ENCODE data around the gene RCBTB1.
"Not testable (repeated sequence)": the region's sequence is repeated elsewhere in the genome, so short reads cannot be mapped to it uniquely, and the experiment has no call there.

Gene RCBTB1

DNA sequence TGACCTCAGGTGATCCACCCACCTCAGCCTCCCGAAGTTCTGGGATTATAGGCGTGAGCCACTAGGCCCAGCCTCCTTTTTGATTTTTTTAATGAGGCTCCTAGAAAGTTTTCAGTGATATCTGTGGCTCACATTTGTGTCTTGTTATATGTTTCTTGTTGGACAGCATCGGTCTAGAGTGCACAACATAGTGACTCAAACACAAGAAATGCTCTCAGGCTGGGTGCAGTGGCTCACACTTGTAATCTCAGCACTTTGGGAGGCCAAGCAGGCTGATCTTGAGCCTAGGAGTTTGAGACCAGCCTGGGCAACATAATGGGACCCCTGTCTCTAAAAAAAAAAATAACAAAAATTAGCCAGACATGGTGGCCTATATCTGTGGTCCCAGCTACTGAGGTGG, 81.4 kb downstream of the RCBTB1 start:
- Histone ChIP-seq H3K27ac (ENCODE audit: low read depth, low read length) (no peak overlapping the region), H3K4me3 (ENCODE audit: low read length) (no peak overlapping the region), H3K9ac (ENCODE audit: low read depth, low read length) (no peak overlapping the region), H3K27me3 (ENCODE audit: insufficient read depth, low read length) (no peaks in the 10 kb centered on the region), H3K9me3 (ENCODE audit: insufficient read depth, low read depth, low read length) (no peaks in the 10 kb centered on the region), H3K36me3 (ENCODE audit: insufficient read depth, low read length) (no peaks in the 10 kb centered on the region), H3K4me1 (ENCODE audit: insufficient read depth, low read length) (no peaks in the 10 kb centered on the region)
- WGBS: 96% methylated on average over 3 of the region's 3 CpGs

DNA sequence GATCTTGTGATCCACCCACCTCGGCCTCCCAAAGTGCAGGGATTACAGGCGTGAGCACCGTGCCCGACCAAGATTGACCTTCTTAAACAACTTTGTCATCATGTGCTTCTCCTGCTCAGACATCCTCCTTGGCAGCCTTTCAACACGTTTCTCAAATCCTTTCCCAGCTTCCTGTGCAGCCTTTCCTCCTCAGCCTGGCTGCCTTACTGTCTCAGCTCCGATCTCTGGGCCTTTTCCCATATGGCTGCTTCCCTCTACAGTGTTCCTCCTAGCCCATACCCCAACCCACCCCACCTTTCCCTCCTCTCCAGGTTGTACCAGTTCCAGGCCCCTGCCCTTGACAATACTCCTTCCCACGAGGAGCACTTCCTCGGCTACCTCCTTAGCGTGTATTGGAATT, 82.4 kb downstream of the RCBTB1 start:
- no peaks in the 10 kb centered on the region for H3K4me1 ChIP-seq (ENCODE audit: insufficient read depth, low read length)
- H3K36me3 ChIP-seq (ENCODE audit: insufficient read depth, low read length): no peaks in the 10 kb centered on the region
- H3K4me3 ChIP-seq (ENCODE audit: low read length): no peak overlapping the region
- H3K9ac ChIP-seq (ENCODE audit: low read depth, low read length): no peak overlapping the region
- H3K9me3 ChIP-seq (ENCODE audit: insufficient read depth, low read depth, low read length): no peaks in the 10 kb centered on the region
- 90% methylated on average over 9 of the region's 9 CpGs for whole genome bisulfite sequencing
- H3K27ac ChIP-seq (ENCODE audit: low read depth, low read length): no peak overlapping the region
- H3K27me3 ChIP-seq (ENCODE audit: insufficient read depth, low read length): no peaks in the 10 kb centered on the region

DNA sequence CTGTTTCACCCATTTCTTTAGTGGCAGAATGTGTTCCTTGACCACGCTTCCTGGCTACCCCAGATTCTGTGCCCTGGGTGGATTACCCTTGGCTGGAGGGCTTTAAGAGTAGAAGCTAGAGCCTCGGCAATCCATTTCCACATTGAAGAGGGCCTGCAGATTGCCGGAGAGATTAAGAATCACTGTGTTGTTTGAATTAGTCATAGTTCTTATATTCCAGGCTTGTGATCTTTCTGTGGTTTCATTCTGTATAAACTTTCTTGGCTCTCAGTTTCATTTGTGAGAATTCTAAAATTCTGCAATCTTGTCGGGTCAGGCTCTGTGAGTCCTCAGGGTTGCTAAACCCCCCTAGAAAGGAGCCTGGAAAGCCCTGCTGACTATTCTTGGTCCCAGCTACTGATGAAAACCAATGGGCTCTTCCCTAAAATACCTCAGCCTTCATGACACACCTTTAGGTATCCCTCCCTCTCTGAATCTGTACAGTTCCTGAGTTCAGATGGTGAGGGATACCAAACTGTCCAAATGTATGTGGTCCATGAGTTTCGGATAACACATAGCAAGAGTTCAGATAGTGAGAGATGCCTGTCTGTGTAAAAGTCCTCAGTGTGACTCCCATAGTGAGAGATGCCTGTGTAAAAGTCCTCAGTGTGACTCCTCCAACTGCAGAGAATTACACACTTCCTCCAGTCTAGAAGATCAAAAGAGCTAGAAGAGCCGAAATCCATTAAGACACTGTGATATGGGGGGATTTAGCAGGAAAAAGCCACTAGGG, 85.3 kb downstream of the RCBTB1 start:
- 88% methylated on average over 6 of the region's 6 CpGs for WGBS
- Histone ChIP-seq H3K4me1 (ENCODE audit: insufficient read depth, low read length) (no peaks in the 10 kb centered on the region), H3K4me3 (ENCODE audit: low read length) (no peak overlapping the region), H3K27ac (ENCODE audit: low read depth, low read length) (no peak overlapping the region), H3K9ac (ENCODE audit: low read depth, low read length) (no peak overlapping the region), H3K27me3 (ENCODE audit: insufficient read depth, low read length) (no peaks in the 10 kb centered on the region), H3K36me3 (ENCODE audit: insufficient read depth, low read length) (no peaks in the 10 kb centered on the region), H3K9me3 (ENCODE audit: insufficient read depth, low read depth, low read length) (no peaks in the 10 kb centered on the region)

DNA sequence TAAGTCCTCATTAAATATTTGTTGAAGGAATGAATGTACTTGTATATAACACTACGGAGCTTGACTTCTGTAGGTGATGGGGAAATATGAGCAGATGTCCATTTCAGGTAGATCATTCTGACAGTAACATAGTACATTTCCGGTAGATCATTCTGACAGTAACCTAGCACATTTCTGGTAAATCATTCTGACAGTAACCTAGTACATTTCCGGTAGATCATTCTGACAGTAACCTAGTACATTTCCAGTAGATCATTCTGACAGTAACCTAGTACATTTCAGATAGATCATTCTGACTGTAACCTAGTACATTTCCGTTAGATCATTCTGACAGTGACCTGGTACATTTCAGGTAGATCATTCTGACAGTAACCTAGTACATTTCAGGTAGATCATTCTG, 87.2 kb downstream of the RCBTB1 start:
- Histone ChIP-seq H3K27me3 (ENCODE audit: insufficient read depth, low read length) (no peaks in the 10 kb centered on the region), H3K9me3 (ENCODE audit: insufficient read depth, low read depth, low read length) (no peaks in the 10 kb centered on the region), H3K4me1 (ENCODE audit: insufficient read depth, low read length) (0 out of 2 replicates have a peak, but pooled peaks cover 3% of the 10 kb centered on the region)

DNA sequence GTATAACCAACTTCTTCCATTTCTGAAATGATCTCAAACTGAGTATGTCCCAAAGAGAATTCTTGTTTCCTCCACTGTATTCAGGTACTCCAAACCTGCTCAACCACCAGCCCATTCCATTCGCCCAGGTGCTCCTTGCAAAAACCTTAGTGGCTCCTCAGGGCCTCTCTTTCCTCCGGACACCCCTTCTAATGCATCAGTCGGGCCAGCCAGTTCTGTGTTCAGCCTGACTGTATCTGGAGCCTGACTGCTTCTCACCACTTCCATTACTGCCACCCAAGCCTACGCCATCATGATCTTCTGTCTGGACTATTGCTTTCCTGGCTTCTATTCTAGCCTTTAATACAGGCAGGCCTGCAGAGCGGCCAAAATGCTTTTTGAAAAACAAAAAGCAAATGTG, 88.1 kb downstream of the RCBTB1 start:
- 90% methylated on average over 5 of the region's 5 CpGs for WGBS
- Histone ChIP-seq H3K4me1 (ENCODE audit: insufficient read depth, low read length) (0 out of 2 replicates have a peak, but pooled peaks cover 3% of the 10 kb centered on the region), H3K27ac (ENCODE audit: low read depth, low read length) (no peak overlapping the region), H3K36me3 (ENCODE audit: insufficient read depth, low read length) (no peaks in the 10 kb centered on the region), H3K27me3 (ENCODE audit: insufficient read depth, low read length) (no peaks in the 10 kb centered on the region), H3K9ac (ENCODE audit: low read depth, low read length) (no peak overlapping the region), H3K9me3 (ENCODE audit: insufficient read depth, low read depth, low read length) (no peaks in the 10 kb centered on the region), H3K4me3 (ENCODE audit: low read length) (no peak overlapping the region)

More for the DNA sequence above, 87.2 kb downstream of the RCBTB1 start:
- WGBS: 96% methylated on average over 4 of the region's 4 CpGs
- Histone ChIP-seq H3K27ac (ENCODE audit: low read depth, low read length) (no peak overlapping the region), H3K36me3 (ENCODE audit: insufficient read depth, low read length) (no peaks in the 10 kb centered on the region), H3K9ac (ENCODE audit: low read depth, low read length) (no peak overlapping the region), H3K4me3 (ENCODE audit: low read length) (no peak overlapping the region)

DNA sequence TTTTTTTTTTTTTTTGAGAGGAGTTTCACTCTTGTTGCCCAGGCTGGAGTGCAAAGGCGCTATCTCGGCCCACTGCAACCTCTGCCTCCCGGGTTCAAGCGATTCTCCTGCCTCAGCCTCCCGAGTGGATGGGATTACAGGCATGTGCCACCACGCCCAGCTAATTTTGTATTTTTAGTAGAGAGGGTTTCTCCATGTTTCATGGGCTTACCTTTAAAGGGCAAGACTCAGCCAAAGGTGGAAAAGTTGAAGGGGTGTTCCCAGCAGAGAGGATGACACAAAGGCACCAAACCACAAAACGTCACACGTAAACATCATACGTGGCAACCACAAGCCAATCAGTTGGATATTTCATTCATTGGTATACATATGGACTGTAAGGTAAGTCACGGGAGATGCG, 88.5 kb downstream of the RCBTB1 start:
- H3K4me3 ChIP-seq (ENCODE audit: low read length): peak overlapping the region; percentile 58; the same call in 1 of the 2 replicates
- H3K27ac ChIP-seq (ENCODE audit: low read depth, low read length); H3K4me1 ChIP-seq (ENCODE audit: insufficient read depth, low read length); H3K9me3 ChIP-seq (ENCODE audit: insufficient read depth, low read depth, low read length); H3K36me3 ChIP-seq (ENCODE audit: insufficient read depth, low read length); H3K9ac ChIP-seq (ENCODE audit: low read depth, low read length); H3K27me3 ChIP-seq (ENCODE audit: insufficient read depth, low read length): not testable (repeated sequence)
- WGBS: 92% methylated on average over 11 of the region's 11 CpGs

DNA sequence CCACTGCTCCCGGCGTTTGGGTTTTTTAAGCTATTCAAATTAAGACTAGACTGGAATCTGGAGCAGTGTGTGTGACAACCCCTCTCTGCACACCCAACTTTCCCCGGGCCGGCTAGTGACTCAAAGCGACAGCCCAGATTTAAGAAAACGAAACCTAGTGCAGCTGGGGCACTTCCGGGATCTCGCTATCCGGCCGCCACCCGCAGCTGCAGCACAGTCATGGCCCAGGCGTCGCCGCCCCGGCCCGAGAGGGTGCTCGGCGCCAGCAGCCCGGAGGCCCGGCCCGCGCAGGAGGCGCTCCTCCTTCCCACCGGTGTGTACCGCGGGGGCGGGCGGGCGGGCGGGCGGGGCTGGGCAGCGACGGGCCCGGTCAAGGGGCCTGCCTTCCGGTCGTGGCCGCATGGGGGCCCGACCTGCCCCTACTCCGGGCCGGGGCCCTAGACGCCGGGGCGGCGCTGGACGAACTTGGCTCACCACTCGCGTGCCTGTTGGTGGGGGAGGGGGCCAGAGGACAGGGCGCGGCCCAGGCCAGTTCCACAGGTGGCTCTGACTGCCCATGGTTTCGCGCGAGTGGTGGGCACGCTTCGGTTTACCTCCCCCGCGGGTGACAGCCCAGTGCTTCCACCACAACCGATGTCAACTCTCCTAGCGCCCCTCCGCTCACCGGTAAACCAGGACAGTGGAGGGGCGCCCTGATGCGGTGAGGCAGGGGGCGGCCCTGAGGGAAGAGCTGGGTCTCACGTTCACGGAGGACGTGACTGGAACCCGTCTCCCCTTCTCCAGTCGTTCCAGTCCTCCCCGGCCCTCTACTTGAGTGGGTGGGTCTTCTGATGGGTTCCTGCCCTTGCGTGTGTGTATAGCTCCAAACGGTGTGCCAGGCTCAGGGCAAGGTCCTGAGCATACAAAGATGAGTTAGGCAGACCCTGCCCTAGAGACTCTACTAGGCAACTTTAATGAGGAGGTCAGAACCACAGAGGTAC, 89.3 kb downstream of the RCBTB1 start, which contains the start of gene PHF11:
PHF11 (plus strand) TSS at position 171 of the 980 bp plus-strand sequence; CDS start at position 220, 49 bp downstream.
- Histone ChIP-seq H3K9me3 (ENCODE audit: insufficient read depth, low read depth, low read length) (no peaks in the 10 kb centered on the region), H3K4me1 (ENCODE audit: insufficient read depth, low read length) (0 out of 2 replicates have a peak, but pooled peaks cover 3% of the 10 kb centered on the region), H3K27ac (ENCODE audit: low read depth, low read length) (peak within 1 kb of the TSS; percentile 59; the same call in 1 of the 2 replicates), H3K9ac (ENCODE audit: low read depth, low read length) (peak within 1 kb of the TSS; percentile 66), H3K4me3 (ENCODE audit: low read length) (peak within 1 kb of the TSS; percentile 58), H3K27me3 (ENCODE audit: insufficient read depth, low read length) (no peaks in the 10 kb centered on the region), H3K36me3 (ENCODE audit: insufficient read depth, low read length) (0 out of 2 replicates have a peak, but pooled peaks cover 3% of the 10 kb centered on the region)
- 5% methylated on average over 71 of the region's 71 CpGs for WGBS

DNA sequence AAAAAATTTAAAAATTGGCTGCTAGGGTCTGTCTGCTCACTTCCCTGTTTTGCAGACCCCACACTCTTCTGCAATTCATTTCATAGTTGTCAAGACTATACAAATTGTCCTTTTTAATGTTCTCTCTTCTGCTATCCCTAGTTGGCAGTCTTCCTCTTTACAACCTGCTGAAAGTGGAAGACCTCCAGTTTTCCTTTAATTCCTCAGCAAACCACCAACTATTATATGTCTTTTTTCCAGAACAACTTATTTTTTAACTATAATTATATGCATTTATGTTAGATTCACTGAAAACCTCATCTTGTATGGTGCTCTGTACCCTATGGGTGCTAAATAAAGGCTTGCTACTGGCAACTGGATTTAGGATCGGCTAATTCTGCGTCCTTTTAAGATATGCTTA, 90.7 kb downstream of the RCBTB1 start:
- no peaks in the 10 kb centered on the region for H3K9me3 ChIP-seq (ENCODE audit: insufficient read depth, low read depth, low read length)
- 92% methylated on average over 2 of the region's 2 CpGs for WGBS
- 0 out of 2 replicates have a peak overlapping the region, but pooled peaks have one; percentile 66 for H3K9ac ChIP-seq (ENCODE audit: low read depth, low read length)
- peak overlapping the region; percentile 58 for H3K4me3 ChIP-seq (ENCODE audit: low read length)
- 0 out of 2 replicates have a peak, but pooled peaks cover 3% of the 10 kb centered on the region for H3K4me1 ChIP-seq (ENCODE audit: insufficient read depth, low read length)
- H3K27me3 ChIP-seq (ENCODE audit: insufficient read depth, low read length): no peaks in the 10 kb centered on the region
- H3K27ac ChIP-seq (ENCODE audit: low read depth, low read length): no peak overlapping the region
- H3K36me3 ChIP-seq (ENCODE audit: insufficient read depth, low read length): 0 out of 2 replicates have a peak, but pooled peaks cover 3% of the 10 kb centered on the region

DNA sequence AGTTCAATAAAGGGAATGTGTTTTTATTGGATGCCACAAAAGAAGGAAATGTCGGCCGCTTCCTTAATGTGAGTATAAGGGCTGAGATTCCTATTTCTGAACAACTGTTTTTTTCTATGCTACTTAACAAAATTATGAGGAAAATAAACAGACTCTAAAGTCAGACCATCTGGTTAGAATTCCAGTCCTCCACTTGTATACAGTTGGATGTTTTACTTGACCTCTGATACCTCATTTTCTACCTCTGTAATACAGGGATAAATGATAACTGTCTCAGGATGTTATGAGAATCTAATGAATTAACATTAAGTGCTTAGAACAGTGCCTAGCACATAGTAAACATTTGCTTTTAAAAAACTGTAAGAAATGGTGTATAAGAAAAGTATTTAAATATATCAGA, 96.8 kb downstream of the RCBTB1 start:
- Histone ChIP-seq H3K9ac (ENCODE audit: low read depth, low read length) (no peak overlapping the region), H3K36me3 (ENCODE audit: insufficient read depth, low read length) (0 out of 2 replicates have a peak, but pooled peaks cover 3% of the 10 kb centered on the region), H3K4me1 (ENCODE audit: insufficient read depth, low read length) (no peaks in the 10 kb centered on the region), H3K27ac (ENCODE audit: low read depth, low read length) (no peak overlapping the region), H3K4me3 (ENCODE audit: low read length) (no peak overlapping the region), H3K27me3 (ENCODE audit: insufficient read depth, low read length) (no peaks in the 10 kb centered on the region), H3K9me3 (ENCODE audit: insufficient read depth, low read depth, low read length) (no peaks in the 10 kb centered on the region)
- no CpG with 5 or more reads among the region's 2 CpGs for WGBS

All from HUES64 (cell line).